A673 (cell line): Measurements from ENCODE around the gene TXNRD1. TPM values are rescaled to one million over a fixed set of nuclear protein-coding genes. Genes with fewer than 3 reads are reported as not detected.

Experiments used
- BruUV-seq: library from RNA; stranded (reverse); fragments of 400-500 nt; replicated peaks from 2 replicates; lab custom pipeline; 2021; lab: Mats Ljungman, UMichigan
- CTCF ChIA-PET: fragments of 300-600 bp; sonication (Branson Sonifier 250); formaldehyde crosslinking; loops from one replicate; lab custom pipeline; 2022; ENCODE audit warnings: antibody characterized with exemption; lab: Charles Lee
- POLR2A ChIA-PET: fragments of 300-600 bp; sonication (Branson Sonifier 250); formaldehyde crosslinking; loops from one replicate; lab custom pipeline; 2022; ENCODE audit warnings: antibody characterized with exemption; ENCODE audit not compliant: low non-redundant PET; lab: Charles Lee
- DNase-seq: peaks from one replicate; pipeline ENCODE4 v3.0.0-alpha.2; 2015; ENCODE audit warnings: low spot score
- H3K27ac ChIP-seq: fragments of 200-600 bp; sonication (generic); 2 replicates; pipeline ENCODE4 v1.5.1; 2016; ENCODE audit warnings: mixed run types, low read depth, mild to moderate bottlenecking, mixed read lengths, antibody characterized with exemption, low read length; ENCODE audit not compliant: poor library complexity, severe bottlenecking
- H3K27me3 ChIP-seq: fragments of 200-600 bp; sonication (generic); replicated peaks from 2 replicates; pipeline ENCODE4 v1.6.1; 2017; ENCODE audit warnings: mixed run types, low read depth, mild to moderate bottlenecking, mixed read lengths, antibody characterized with exemption, low read length; ENCODE audit not compliant: insufficient read depth, poor library complexity
- H3K36me3 ChIP-seq: fragments of 200-600 bp; sonication (generic); 2 replicates; pipeline ENCODE4 v1.6.1; 2016; ENCODE audit warnings: mixed run types, mild to moderate bottlenecking, mixed read lengths, antibody characterized with exemption, low read length; ENCODE audit not compliant: insufficient read depth, poor library complexity, severe bottlenecking
- H3K4me1 ChIP-seq: fragments of 200-600 bp; sonication (generic); 2 replicates; pipeline ENCODE4 v1.6.1; 2017; ENCODE audit warnings: mixed run types, mild to moderate bottlenecking, mixed read lengths, antibody characterized with exemption, low read length; ENCODE audit not compliant: insufficient read depth, poor library complexity, severe bottlenecking
- H3K4me3 ChIP-seq: fragments of 200-600 bp; sonication (generic); 2 replicates; pipeline ENCODE4 v1.5.1; 2016; ENCODE audit warnings: low read depth, mixed run types, mild to moderate bottlenecking, mixed read lengths, low read length; ENCODE audit not compliant: poor library complexity, severe bottlenecking
- H3K9me3 ChIP-seq: fragments of 200-600 bp; sonication (generic); 2 replicates; pipeline ENCODE4 v1.6.1; 2016; ENCODE audit warnings: mixed run types, low read depth, mild to moderate bottlenecking, mixed read lengths, antibody characterized with exemption, low read length; ENCODE audit not compliant: poor library complexity, severe bottlenecking
- EZH2 ChIP-seq: fragments of 200-600 bp; sonication (generic); IDR thresholded peaks from 2 replicates; pipeline ENCODE4 v1.6.1; 2017; ENCODE audit warnings: borderline replicate concordance, low read depth, mild to moderate bottlenecking, mixed read lengths, antibody characterized with exemption, low read length; ENCODE audit not compliant: poor library complexity, severe bottlenecking
- intact Hi-C: fragments of 100-400 bp; cut with micrococcal nuclease; formaldehyde crosslinking; loops from one replicate; pipeline ENCODE4 v1.10.0; 2022; ENCODE audit not compliant: unreplicated experiment
- total RNA-seq: library from RNA; stranded (reverse); gene quantifications from 2 replicates; pipeline ENCODE4 v1.2.3, GENCODE V29; 2021
- TF ChIP-seq, protein P1 (sequence below): fragments of 300-800, 200-600 bp; sonication (generic); conservative IDR thresholded peaks from 2 replicates; pipeline ENCODE4 v1.5.1; 2017; ENCODE audit warnings: low read depth, mild to moderate bottlenecking, antibody characterized with exemption, low read length, moderate library complexity, mixed read lengths

Gene TXNRD1
- total RNA-seq, 1 experiment from 2014 or later = 226 TPM

GRCh38 chr12:104312202-104312601 is 96.6 kb downstream of the TXNRD1 start:
- no peak overlapping the region for H3K4me3 ChIP-seq
- ChIA-PET CTCF (no interaction called here), POLR2A (no interaction called here)
- TF ChIP-seq EZH2 = no peak
- TF ChIP-seq, protein P1, sequence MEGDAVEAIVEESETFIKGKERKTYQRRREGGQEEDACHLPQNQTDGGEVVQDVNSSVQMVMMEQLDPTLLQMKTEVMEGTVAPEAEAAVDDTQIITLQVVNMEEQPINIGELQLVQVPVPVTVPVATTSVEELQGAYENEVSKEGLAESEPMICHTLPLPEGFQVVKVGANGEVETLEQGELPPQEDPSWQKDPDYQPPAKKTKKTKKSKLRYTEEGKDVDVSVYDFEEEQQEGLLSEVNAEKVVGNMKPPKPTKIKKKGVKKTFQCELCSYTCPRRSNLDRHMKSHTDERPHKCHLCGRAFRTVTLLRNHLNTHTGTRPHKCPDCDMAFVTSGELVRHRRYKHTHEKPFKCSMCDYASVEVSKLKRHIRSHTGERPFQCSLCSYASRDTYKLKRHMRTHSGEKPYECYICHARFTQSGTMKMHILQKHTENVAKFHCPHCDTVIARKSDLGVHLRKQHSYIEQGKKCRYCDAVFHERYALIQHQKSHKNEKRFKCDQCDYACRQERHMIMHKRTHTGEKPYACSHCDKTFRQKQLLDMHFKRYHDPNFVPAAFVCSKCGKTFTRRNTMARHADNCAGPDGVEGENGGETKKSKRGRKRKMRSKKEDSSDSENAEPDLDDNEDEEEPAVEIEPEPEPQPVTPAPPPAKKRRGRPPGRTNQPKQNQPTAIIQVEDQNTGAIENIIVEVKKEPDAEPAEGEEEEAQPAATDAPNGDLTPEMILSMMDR = no peak
- DNase-seq = no peak
- intact Hi-C loops = loop anchor here (10.0 kb wide), 1 partner anchor 367 kb away; no protein-coding TSS in a partner anchor
- H3K9me3 ChIP-seq = no peaks in the 10 kb centered on the region
- no peaks in the 10 kb centered on the region for H3K27me3 ChIP-seq
- peaks cover 63% of the 10 kb centered on the region for H3K36me3 ChIP-seq
- BruUV-seq = no TSS peak
- peaks cover 14% of the 10 kb centered on the region for H3K4me1 ChIP-seq
- no peak overlapping the region for H3K27ac ChIP-seq

DNA sequence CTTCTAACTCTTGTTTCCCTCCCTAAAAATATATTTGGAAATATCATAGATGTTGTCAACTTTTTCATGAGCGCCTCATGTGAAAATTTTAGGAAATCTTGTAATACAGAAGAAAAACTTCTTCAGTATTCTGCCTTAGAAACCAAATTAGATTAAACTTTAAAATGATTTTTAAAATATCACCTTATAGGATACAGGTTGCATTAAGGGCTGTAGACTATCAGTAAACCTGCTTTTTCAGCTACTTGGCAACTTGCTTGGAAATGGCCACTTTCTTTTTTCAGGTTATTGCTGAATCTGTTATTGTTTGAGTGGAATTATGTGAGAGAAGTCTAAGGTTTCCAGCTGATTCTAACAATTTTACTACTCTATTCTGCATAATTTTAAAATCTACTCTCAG is 97.1 kb downstream of the TXNRD1 start:
- no TSS peak for BruUV-seq
- H3K36me3 ChIP-seq = peaks cover 67% of the 10 kb centered on the region
- POLR2A ChIA-PET = no interaction called here
- no peaks in the 10 kb centered on the region for H3K9me3 ChIP-seq
- DNase-seq = no peak
- no peak overlapping the region for H3K4me3 ChIP-seq
- H3K4me1 ChIP-seq = peaks cover 10% of the 10 kb centered on the region
- no peak overlapping the region for H3K27ac ChIP-seq
- no peak for TF ChIP-seq EZH2
- TF ChIP-seq, protein P1 = no peak
- H3K27me3 ChIP-seq = no peaks in the 10 kb centered on the region
- CTCF ChIA-PET = no interaction called here
- intact Hi-C loops = loop anchor here (10.0 kb wide), 1 partner anchor 368 kb away; no protein-coding TSS in a partner anchor

GRCh38 chr12:104313568-104314241 is 98.1 kb downstream of the TXNRD1 start:
- intact Hi-C loops = loop anchor here (10.0 kb wide), 1 partner anchor 369 kb away; no protein-coding TSS in a partner anchor
- TF ChIP-seq EZH2 = no peak
- TF ChIP-seq, protein P1 = no peak
- no peak overlapping the region for H3K27ac ChIP-seq
- H3K36me3 ChIP-seq = peaks cover 78% of the 10 kb centered on the region
- BruUV-seq = TSS peak; percentile 5
- peaks cover 8% of the 10 kb centered on the region for H3K4me1 ChIP-seq
- no peak for DNase-seq
- POLR2A ChIA-PET = no interaction called here
- H3K9me3 ChIP-seq = no peaks in the 10 kb centered on the region
- H3K27me3 ChIP-seq = no peaks in the 10 kb centered on the region
- CTCF ChIA-PET = no interaction called here
- H3K4me3 ChIP-seq = no peak overlapping the region
